Left forelimb (tissue), 1 donor: ENCODE data around the gene ELFN1.

Source experiments
- DNase-seq: peaks from one replicate; pipeline ENCODE4 v3.0.0-alpha.2; 2018; ENCODE audit warnings: low spot score

Gene ELFN1

DNA sequence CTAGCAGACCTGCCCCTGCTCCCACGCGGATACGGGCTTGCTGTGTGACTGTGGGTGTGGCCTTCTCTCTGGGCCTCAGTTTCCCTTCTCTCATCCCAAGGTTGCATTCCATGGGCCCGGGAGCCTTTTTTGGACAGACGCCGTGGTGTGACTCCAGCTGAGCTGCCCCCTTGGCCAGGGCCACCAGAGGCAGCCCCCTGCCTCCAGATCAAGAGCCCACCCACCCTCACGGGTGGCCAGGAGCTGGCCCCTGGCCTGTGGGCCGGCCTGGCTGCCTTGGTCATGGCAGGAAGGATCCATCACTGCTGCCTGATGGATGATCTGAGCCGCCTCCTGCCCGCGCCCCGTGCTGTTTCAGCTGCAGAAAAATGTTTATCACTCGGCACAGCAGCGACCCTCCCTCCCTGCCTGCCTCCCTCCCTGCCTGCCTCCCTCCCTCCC, 27.8 kb upstream of the ELFN1 start:
- no peak for DNase-seq

DNA sequence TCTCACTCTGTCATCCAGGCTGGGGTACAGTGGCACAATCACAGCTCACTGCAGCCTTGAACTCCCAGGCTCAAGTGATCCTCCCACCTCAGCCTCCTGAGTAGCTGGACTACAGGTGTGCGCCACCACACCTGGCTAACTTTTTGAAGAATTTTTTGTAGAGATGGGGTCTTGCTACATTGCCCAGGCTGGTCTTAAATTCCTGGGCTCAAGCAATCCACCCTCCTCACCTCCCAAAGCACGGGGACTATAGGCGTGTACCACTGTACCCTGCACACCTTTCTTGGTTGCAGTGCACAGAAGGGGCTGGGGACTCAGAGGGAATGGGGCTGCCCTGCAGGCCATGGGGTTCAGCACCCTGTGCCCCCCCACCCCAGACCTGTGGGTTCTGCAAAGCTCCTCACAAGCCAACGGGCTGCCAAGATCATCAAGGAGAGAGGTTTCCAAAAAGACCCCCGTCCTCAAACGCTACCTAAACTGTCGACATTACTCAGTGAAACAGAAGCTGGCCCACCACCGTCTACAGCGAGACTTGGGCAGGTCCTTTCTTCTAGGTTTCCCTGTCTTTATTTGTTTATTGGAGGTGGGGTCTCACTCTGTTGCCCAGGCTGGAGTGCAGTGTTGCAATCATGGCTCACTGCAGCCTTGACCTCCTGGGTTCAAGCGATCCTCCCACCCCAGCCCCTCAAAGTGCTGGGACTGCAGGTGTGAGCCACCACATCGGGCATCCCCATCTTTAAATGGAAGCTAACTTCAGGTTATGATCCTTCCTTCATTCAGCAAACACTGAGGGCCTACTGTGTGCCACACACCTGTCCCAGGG, 26.6 kb upstream of the ELFN1 start:
- no peak for DNase-seq

DNA sequence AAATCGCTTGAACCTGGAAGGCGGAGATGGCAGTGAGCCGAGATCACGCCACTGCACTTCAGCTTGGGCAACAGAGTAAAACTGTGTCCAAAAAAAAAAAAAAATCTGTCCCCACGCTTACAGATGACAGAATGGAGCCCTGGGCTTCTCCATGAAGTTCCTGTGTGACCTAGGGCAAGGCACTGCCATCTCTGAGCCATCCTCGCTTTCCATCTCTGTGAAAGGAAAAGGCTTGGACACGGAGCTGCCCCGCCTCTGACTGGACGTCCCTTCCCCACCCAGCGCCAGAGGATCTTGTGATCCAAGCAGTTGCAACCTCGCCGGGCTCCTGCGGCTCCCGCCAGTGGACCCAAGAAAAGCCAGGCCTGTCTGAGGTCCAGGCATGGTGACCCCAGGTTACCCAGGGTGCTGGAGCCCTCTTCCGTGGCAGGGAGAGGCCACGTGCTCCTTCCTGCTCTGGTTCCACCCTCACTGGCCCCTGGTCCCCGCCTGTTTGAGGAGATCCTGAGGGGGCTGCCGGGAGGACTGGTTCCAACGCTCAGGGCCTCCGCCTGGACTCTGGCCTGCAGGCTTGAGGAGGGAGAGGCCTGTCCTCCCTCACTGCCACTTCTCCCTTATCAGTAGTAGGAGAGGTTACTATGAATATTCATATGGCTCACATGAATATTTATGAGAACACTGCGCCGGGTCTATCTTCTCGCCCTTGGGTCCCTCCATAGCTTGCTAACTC, 25.6 kb upstream of the ELFN1 start:
- DNase-seq: no peak

DNA sequence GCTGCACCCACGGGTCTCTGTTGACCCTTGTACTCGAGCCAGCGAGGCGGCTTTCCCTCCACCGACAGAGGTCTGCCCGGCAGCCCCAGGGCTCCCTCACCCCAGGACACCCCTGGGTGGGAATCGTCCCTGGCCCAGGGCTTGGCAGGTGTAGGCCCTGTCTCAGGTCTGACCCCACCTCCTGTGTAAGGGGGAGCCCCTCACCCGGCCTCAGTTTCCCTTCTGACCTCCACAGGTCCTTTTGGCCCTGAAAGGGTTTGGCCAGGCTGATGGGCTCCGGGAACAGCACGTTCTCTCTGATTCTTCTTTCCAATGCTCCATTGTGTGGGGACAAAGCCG, 25.0 kb upstream of the ELFN1 start:
- no peak for DNase-seq

DNA sequence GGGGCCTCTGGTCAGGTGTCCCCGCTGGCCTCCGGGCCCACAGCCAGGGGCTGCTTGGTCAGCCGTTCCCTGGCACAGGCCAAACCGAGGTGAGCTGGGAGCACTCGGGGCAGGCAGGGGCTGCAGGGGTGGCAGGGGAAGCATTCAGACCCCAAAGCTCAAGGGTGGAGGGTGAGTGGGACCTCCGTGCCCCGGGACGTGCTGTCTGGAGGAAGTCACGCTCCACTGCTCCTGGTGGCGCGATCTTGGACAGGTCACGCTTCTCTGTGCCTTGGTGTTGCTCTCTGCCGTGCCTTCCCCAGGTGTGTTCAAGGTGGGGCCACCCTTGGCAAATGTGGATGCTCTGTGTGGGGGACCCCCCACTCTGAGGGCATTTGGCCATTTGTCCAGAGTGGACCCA, 24.6 kb upstream of the ELFN1 start:
- DNase-seq: no peak

DNA sequence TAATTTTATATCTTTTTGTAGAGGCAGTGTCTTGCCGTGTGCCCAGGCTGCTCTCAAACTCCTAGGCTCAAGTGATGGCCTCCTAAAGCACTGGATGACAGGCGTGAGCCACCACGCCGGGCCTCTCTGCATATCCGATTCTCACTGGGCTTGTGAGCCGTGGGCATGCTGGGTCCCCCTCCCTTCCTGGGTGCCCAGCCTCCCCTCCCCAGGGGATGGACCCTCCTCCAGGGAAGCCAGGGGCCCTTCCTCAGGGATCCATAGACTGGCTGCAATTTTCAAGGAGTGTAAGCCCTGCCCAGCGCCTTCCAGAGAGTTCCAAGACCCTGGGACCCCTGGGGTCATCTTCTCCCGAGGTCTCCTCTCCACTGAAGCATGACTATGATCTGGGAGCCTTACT, 23.7 kb upstream of the ELFN1 start:
- DNase-seq: no peak

DNA sequence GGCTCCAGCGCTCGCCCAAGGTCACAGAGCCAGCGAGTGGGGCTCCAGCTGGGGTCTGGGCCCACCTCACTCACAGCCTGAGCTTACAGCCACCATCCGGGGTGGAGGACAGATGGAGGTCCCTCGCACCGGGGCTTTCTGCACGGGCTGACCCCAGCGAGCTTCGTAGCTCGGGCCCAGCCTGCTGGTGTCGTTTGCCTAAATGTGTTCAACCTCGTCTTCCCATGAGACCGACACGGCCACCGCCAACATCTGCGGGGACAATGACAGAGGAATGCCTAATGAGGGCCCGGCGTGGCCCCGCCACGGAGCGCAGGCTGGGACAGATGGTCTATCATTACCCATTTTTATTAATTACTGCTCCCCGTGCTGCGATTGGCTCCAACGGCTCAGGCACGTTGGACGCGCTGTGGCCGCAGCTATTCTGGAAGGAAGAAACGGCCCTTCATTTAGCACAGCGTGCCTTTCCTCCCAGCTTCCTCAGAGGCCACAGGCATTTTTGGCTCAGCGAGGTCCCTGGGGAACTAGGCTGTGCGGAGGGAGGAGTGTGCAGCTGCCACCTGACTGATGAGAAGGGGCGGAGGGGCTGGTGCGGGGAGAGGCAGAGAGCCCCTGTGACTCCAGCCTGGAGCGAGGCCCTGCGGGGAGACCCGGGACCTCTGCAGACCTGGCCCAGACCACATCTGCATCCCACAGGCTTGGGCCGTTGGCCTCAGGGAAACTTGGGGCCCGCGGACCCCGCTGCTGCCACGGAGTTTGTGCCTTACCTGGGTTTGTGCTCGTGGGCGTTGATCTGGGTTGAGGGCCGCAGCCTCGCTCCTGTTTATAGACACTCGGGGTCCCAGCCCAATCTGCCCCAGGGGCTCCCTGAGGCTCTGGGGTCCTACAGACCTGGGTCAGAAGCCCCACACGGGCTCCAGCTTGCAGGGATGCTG, 22.9 kb upstream of the ELFN1 start:
- DNase-seq: no peak

DNA sequence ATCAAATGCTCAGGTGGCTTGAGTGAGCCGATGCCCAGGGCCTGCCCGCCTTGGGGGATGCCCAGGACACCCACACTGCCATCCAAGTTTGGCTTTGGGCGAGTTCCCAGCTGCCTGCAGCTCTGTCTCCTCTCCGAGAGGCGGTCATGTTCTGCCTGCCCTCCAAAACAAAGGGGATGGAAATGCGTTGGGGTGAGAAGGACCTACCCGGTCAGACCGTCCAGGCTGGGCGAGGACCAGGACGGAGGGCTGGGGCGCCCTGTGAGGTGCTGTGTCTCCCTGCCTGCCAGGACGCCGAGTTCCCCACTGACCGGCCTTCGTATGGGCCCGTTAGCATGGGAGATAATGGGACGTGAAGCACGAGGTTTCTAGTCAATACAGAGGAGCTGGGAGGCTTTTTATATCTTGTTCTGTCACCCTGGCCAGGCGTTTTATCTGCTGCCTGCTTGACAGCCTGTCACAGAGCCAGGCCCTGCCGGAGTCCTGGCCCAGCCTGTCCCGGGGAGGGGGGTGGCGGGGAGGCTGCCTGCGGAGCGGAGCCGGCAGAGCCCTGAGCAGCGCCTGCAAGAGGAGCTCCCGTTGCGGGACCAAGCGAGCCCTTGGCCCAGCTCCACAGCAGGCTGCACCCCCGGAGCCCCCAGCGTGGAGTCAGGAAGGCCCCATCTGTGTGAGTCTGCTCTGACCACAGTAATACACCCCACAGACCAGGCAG, 22.0 kb upstream of the ELFN1 start:
- no peak for DNase-seq

DNA sequence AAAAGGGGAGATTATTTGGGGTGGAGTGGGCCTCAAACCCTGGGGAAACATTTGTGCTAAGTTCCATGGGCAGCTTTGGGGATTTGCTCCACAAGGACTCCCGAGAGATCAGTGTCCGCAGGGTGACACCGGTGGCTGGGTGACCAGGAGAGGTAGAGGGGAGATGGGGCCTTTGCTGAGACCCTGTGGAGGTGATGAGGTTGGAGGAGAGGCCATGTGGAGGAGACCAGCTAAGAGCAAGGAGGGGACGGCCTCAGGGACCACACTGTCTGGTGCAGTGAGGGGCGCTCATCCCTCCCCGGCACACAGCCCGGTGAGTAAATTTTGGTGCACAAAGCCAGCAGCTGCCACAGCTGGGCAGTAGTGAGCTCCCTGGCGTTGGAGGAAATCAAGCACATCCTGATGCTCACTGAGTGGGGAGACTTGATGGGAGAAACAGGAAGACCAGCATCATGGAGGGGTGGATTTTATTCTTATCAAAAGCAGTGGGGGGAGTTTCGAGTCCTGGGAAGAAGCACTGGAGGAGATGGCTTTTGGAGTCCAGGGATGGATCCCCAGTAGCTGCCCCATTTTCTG, 20.2 kb upstream of the ELFN1 start:
- DNase-seq: no peak

DNA sequence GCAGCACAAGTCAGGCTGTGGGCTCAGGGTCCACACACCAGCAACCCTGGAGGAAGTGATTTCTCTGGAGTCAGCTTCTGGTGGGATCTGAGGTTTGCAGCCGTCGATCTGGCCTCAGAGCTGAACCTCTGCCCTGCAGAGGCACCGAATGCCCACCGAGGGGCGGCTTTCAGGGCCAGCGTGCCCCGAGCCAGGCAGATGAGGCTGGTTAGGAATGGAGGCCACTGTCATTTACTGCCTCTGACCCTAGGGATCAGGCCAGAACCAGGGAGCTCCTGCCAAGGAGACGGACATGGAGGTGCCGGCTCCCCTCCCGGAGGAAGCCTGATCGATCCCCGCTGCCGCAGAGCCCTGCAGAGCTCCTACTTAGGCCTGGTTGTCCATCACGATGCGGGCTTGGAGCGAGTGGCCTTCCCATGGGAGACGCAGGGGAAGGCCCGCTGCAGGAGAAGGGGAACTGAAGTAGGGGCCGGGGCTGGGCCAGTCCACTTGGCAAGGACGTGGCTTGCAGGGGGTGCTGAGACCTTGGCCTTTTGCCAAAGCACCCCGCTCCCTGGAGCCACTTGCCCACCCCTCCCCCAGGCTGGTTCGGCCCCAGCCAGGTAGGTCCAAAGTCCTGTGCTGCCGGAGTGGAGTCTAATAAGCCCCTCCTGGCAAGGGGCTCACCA, 19.6 kb upstream of the ELFN1 start:
- DNase-seq: no peak

DNA sequence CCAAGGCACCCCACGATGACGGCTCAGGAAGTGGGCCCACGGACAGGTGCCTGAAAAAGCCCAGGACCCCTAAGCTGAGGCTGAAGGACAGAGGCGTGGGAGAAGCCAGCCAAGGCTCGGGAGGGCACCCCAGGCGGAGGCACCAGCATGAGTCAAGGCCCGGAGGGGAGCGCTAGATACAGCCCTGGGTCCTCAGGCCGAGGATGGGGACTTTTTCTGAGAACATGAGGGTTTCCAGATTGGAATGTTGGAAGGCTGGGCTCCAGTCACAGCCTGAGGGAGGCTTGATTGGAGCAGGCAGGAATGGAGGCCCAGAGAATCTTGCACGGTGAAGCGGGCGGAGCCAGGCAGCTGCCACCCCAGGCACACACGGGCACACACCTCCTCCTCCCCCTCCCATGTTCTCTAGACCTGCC, 19.0 kb upstream of the ELFN1 start:
- DNase-seq: no peak

DNA sequence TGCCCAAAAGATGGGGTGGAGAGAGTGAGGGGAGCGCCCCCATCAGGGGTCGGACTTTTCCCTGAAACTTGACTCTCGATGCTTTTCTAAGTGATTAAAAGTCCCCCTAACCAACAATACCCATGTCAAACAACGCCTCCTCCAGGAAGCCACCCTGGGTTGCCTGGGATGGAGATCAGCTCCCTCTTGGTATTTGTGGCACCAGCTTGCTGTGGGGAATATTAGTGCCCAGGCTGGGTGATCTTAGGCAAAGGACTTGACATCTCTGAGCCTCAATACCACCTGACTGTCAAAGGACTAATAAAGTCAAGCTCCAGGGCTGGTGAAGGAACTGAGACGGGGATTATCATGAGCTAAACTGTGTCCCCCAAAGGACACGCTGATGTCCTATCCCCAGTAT, 18.2 kb upstream of the ELFN1 start:
- no peak for DNase-seq

DNA sequence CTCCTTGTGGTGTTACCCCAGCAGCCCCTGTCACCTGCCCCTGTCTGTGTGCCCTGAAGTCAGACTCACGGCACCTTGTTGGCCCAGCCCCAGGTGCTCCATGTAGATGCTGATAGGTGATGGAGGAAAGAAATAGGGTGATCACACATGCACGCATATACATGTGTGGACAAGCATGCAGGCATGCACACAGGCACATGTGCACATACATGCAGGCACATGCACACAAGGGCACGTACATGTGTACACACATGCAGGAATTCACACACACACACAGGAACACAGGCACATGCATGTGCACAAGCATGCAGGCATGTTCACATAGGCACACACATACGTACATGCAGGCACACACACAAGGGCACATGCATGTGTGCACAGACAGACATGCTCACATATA, 16.6 kb upstream of the ELFN1 start:
- DNase-seq: no peak

DNA sequence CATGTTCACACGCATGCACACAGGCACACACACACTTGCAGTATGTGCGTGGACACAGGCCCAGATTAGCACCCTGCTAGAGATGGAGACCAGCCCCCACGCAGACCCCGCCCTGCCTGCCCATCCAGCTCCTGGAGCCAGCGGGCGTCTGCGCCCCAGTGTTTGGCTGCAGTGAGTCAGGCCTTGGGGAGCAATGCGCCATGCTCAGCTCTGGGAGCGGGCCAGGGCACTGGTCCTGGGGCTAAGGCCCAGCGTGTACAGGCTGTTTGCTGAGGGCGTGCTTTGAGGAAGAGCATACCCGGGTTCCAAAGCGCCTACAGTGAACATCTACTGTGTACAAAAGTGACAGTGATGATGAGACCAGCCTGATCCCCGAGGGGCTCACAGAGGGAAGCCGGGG, 16.0 kb upstream of the ELFN1 start:
- DNase-seq: no peak

DNA sequence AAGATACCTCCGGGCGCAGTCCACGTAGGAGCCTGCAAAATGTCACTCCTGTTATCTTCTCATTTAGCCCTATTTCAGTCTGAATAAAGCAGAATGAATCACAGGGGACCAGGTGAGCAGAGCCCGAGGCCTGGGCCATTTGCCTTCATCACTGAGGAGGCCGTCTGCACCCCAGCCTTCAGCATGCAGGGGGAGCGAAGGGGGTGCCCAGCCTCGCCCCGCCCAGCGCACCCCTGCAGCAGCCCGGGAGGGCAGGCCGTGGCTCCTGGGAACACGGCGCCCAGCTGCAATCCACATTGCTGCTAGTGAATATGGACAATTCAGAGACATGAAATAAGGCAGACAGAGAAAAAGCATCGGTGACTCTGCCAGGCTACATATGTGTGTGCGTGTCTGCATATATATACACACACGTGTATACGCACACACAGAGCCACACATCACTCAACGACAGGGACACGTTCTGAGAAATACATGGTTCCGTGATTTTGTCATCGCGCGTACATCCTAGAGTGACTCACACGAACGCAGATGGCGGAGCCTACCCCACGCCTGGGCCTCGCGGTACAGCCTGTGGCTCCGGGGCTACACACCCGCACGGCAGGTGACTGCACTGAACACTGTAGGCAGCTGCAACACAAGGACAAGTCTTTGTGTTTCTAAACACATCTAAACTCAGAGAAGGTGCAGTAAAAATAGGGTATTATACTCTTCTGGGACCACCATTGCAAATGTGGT, 15.2 kb upstream of the ELFN1 start:
- no peak for DNase-seq

DNA sequence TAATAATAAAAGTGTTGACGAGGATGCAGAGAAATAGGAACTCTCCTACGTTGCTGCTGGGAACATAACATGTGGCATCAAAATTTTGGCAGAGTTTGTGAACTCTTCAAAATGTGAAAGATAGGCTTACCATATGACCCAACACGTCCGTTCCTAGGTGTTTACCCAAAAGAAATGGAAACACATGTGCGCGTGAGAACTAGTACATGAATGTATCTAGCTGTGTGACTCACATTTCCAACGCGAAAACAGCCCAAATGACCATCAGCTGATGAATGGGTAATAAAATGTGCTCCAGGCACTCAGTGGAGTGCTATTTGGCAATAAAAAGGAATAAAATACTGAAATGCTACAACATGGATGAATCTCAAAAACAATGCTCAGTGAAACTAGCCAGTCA, 10.4 kb upstream of the ELFN1 start:
- no peak for DNase-seq

DNA sequence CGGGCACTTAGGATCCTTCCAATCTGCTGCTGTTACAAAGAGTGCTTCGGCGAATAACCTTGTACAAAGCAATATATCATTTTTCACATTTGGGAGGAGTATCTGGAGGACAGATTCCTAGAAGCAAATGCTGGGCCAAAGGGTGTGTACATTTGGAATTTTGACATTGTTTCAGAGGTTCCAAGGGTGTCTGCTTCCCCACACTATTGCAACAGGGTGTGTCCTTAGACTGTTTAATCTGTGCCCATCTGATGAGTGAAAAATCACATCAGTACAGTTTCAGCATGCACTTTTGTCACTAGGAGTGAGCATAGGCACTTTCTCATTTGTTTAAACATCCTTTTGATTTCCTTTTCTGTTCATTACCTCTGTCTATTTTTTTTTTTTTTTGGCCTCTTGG, 8.6 kb upstream of the ELFN1 start:
- no peak for DNase-seq

DNA sequence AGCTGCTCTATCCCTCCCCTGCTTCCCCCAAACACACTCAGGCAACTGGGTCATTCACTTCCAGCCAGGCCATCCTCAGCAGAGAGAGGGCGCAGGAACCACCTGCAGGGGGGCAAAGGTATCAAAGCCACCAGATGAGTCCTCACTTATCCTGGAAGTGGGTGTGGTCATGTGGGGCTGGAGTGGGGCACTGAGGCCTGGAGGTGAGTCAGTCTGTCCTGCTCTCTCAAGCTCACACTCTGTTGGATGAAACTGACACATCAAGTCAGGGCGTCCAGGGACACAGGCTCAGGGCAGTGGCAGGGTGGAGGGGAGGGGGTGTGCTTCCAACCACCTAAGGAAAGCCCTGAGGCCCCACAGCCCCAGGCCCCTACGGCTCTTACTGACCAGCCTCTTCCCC, 8.0 kb upstream of the ELFN1 start:
- DNase-seq: peak; percentile 56

DNA sequence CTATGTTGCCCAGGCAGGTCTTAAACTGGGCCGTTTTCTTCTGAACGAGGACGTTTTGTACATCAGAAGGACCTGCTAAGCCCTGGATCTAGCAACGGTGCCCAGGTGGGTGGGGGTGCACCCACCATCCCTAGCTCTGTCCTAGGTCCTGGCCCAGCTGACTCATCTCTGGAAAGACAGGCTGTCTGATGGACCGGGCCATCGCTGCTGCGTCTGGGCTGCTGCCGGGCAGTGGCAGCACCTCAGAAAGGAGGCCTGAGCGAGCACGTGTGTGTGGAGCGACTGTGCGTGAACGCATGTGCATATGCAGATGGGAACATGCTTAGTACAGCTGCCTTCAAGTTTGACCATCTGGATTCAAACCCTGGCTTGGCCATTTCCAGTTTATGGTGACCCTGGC, 7.3 kb upstream of the ELFN1 start:
- peak; percentile 59 for DNase-seq

DNA sequence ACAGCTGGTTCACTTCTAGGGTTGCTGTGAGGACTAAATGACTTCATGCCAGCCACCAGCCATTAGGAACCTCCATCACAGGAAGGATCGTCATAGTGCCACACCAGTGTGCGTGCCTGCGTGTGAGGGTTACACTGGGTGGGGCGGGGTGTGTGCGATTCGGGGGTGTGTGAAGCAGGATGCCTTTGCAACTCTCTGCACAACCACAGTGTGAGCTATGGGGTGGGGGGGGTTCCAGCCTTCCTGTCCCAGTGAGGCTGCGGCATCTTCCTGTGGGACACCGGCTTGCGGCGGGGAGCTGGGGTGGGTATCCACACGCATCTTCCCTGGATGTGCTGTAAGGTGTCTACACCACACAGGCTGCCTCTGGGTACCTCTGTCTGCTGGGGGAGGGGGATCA, 6.9 kb upstream of the ELFN1 start:
- DNase-seq: peak; percentile 60
